KMS-11 (cell line): ENCODE data around the gene PPIF.
A peak's percentile ranks its signal among the peaks of the same experiment; 100 is the strongest.

Source experiments
- H2AFZ ChIP-seq: fragments of 200-600 bp; sonication (generic); 2 replicates; pipeline ENCODE4 v1.6.1; 2016; ENCODE audit warnings: antibody characterized with exemption, mixed run types, low read depth
- H3K27ac ChIP-seq: fragments of 200-600 bp; sonication (generic); 2 replicates; pipeline ENCODE4 v1.6.1; 2016; ENCODE audit warnings: mild to moderate bottlenecking, mixed run types
- H3K27me3 ChIP-seq: fragments of 200-600 bp; sonication (generic); 2 replicates; pipeline ENCODE4 v1.6.1; 2017; ENCODE audit warnings: mild to moderate bottlenecking, low read depth, mixed run types, moderate library complexity; ENCODE audit not compliant: insufficient read depth
- H3K36me3 ChIP-seq: fragments of 200-600 bp; sonication (generic); 2 replicates; pipeline ENCODE4 v1.6.1; 2017; ENCODE audit warnings: mild to moderate bottlenecking, mixed run types; ENCODE audit not compliant: insufficient read depth
- H3K4me1 ChIP-seq: fragments of 200-600 bp; sonication (generic); 2 replicates; pipeline ENCODE4 v1.6.1; 2016; ENCODE audit warnings: mild to moderate bottlenecking, low read depth, mixed run types; ENCODE audit not compliant: poor library complexity, severe bottlenecking
- H3K4me2 ChIP-seq: fragments of 200-600 bp; sonication (generic); 2 replicates; pipeline ENCODE4 v1.7.0; 2016; ENCODE audit warnings: mild to moderate bottlenecking, mixed run types
- H3K4me3 ChIP-seq: fragments of 200-600 bp; sonication (generic); IDR thresholded peaks from 2 replicates; pipeline ENCODE4 v1.6.1; 2017; ENCODE audit warnings: low read depth, low read length, mixed read lengths; ENCODE audit not compliant: insufficient read depth
- H3K79me2 ChIP-seq: fragments of 200-600 bp; sonication (generic); 2 replicates; pipeline ENCODE4 v1.6.1; 2016; ENCODE audit warnings: low read depth, mixed run types; ENCODE audit not compliant: insufficient read depth
- H3K9ac ChIP-seq: fragments of 200-600 bp; sonication (generic); 2 replicates; pipeline ENCODE4 v1.6.1; 2016; ENCODE audit warnings: mild to moderate bottlenecking, mixed run types
- H4K20me1 ChIP-seq: fragments of 200-600 bp; sonication (generic); 2 replicates; pipeline ENCODE4 v1.6.1; 2016; ENCODE audit warnings: mild to moderate bottlenecking, mixed run types; ENCODE audit not compliant: insufficient read depth
- CTCF ChIP-seq: fragments of 200-600 bp; sonication (generic); conservative IDR thresholded peaks from 2 replicates; pipeline ENCODE4 v1.6.1; 2017; ENCODE audit warnings: low read depth, mild to moderate bottlenecking, antibody characterized with exemption, low read length, moderate library complexity, mixed read lengths

The PPIF gene

GRCh38 chr10:79316671-79317431 is 30.4 kb upstream of the PPIF start:
- Histone ChIP-seq H3K36me3 (no peaks in the 10 kb centered on the region), H3K4me2 (peak overlapping the region; percentile 81), H3K4me1 (peaks cover 73% of the 10 kb centered on the region), H3K79me2 (no peaks in the 10 kb centered on the region), H4K20me1 (no peaks in the 10 kb centered on the region), H2AFZ (peak overlapping the region; percentile 23; the same call in 1 of the 2 replicates), H3K27me3 (no peaks in the 10 kb centered on the region), H3K9ac (peak overlapping the region; percentile 65), H3K27ac (peak overlapping the region; percentile 89), H3K4me3 (no peak overlapping the region)
- no peak for TF ChIP-seq CTCF

DNA sequence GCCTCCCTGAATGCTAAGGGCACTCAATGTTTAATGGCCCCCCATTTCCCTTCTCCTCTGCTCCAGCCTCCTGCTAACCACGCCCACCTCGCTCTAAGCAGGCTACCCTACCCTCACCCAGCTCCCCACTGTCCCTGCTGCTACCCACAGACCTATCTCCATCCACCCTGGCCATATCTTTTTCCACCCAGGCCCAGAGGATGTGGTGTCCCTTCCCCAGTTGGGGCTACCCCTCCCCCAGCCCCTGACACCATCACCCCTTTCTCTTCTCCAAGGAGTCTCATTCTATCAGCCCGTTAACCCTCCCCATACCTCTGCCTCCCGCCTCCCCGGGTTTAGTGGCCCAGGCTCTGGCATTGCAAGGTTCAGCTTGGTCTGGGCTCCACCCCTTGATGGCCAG is 28.9 kb upstream of the PPIF start:
- Histone ChIP-seq H3K9ac (peak overlapping the region; percentile 65; the same call in 1 of the 2 replicates), H4K20me1 (no peaks in the 10 kb centered on the region), H3K27ac (peak overlapping the region; percentile 89), H3K79me2 (no peaks in the 10 kb centered on the region), H3K4me1 (peaks cover 88% of the 10 kb centered on the region), H3K27me3 (no peaks in the 10 kb centered on the region), H3K36me3 (no peaks in the 10 kb centered on the region), H2AFZ (no peak overlapping the region), H3K4me3 (no peak overlapping the region), H3K4me2 (peak overlapping the region; percentile 81)
- TF ChIP-seq CTCF: no peak

DNA sequence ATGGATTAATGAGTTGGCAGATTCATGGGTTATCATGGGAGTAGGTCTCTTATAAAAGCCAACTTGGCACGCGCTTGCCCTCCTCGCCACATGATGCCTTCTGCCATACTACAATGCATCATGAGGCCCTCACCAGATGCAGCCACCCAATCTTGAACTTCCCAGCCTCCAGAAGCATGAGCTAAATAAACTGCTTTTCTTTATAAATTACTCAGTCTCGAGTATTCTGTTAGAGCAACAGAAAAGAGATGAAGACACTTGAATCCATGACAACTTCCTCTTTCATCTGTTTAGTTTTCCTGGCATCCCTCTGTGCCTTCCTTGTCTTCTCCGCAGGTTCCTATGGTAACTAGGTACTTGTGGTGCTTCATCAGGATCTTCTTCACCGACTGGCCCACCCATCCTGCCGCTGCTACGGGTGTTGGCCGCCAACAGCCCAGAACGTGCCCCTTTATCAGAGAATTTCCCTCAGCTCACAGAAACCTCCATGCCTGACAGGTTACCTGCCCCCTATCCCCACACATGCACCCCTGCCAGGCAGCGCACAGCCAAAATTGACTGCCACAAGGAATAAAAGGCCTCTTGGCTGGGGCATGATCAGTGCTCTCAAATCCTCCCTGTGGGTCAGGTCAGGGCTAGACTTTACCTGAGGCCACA is 28.0 kb upstream of the PPIF start:
- Histone ChIP-seq H3K36me3 (no peaks in the 10 kb centered on the region), H4K20me1 (no peaks in the 10 kb centered on the region), H3K9ac (no peak overlapping the region), H3K4me2 (peak overlapping the region; percentile 81; the same call in 1 of the 2 replicates), H3K79me2 (no peaks in the 10 kb centered on the region), H3K27me3 (no peaks in the 10 kb centered on the region), H3K4me3 (no peak overlapping the region), H3K4me1 (peaks cover 95% of the 10 kb centered on the region), H2AFZ (no peak overlapping the region), H3K27ac (no peak overlapping the region)
- TF ChIP-seq CTCF: no peak

- Histone ChIP-seq H3K4me1 (peaks cover 89% of the 10 kb centered on the region), H3K79me2 (no peaks in the 10 kb centered on the region), H3K27me3 (no peaks in the 10 kb centered on the region), H3K9ac (no peak overlapping the region), H3K4me2 (no peak overlapping the region), H3K27ac (no peak overlapping the region), H4K20me1 (no peaks in the 10 kb centered on the region), H2AFZ (no peak overlapping the region), H3K36me3 (no peaks in the 10 kb centered on the region), H3K4me3 (no peak overlapping the region)
- no peak for TF ChIP-seq CTCF
Measured at GRCh38 chr10:79320316-79320715, 27.0 kb upstream of the PPIF start.
